Vagina (tissue), 2 donors: Measurements from ENCODE around the gene FUT6. TPM values are rescaled to one million over a fixed set of nuclear protein-coding genes. Genes with fewer than 3 reads are reported as not detected.
A peak's percentile ranks its signal among the peaks of the same experiment; 100 is the strongest.

Experiments
- DNase-seq, 2 donors: peaks; one replicate each; pipeline ENCODE4 v3.0.0-alpha.2; 2017; ENCODE audit errors: extremely low spot score in 2 of 2
- H3K27ac ChIP-seq: fragments of 200-600 bp; sonication (generic); one replicate; pipeline ENCODE4 v1.5.1; 2019
- H3K27me3 ChIP-seq: fragments of 200-600 bp; sonication (generic); one replicate; pipeline ENCODE4 v1.5.1; 2019
- H3K36me3 ChIP-seq, 2 donors: fragments of 200-600 bp; sonication (generic); one replicate each; pipeline ENCODE4 v1.5.1; 2017 to 2019
- H3K4me1 ChIP-seq: fragments of 200-600 bp; sonication (generic); one replicate; pipeline ENCODE4 v1.5.1; 2019
- H3K4me3 ChIP-seq, 2 donors: fragments of 200-600 bp; sonication (generic); 1 replicate in 1 of 2; 2 replicates in 1 of 2; pipeline ENCODE4 v1.5.1; 2016 to 2019
- H3K9me3 ChIP-seq: fragments of 200-600 bp; sonication (generic); one replicate; pipeline ENCODE4 v1.5.1; 2019
- POLR2A ChIP-seq, 2 donors: fragments of 450-650 bp; IDR thresholded peaks; one replicate each; pipeline ENCODE4 v1.6.1; 2017; ENCODE audit warnings: antibody characterized with exemption in 2 of 2, mild to moderate bottlenecking in 2 of 2, moderate library complexity in 2 of 2
- POLR2AphosphoS5 ChIP-seq, 2 donors: sonication (generic); formaldehyde crosslinking; IDR thresholded peaks; one replicate each; pipeline ENCODE4 v1.9.0; 2017; ENCODE audit warnings: antibody characterized with exemption in 2 of 2, mild to moderate bottlenecking in 2 of 2, low read depth in 1 of 2; ENCODE audit not compliant: insufficient read depth in 1 of 2
- intact Hi-C: fragments of 100-400 bp; cut with DNase I; formaldehyde crosslinking; loops from one replicate; pipeline ENCODE4 v1.15.1; 2023
- total RNA-seq: library from RNA; depleted of rRNA; stranded (reverse); fragments of >200 nt; gene quantifications from one replicate; pipeline ENCODE4 v1.2.3, GENCODE V29; 2016
- TF ChIP-seq, protein P1 (sequence below), 3 experiments: fragments of 450-650 bp in 2 of 3; fragments of 200-600 bp in 1 of 3; sonication (generic) in 1 of 3; IDR thresholded peaks; one replicate each; pipeline ENCODE4 v1.5.1; 2017 to 2019; ENCODE audit warnings: antibody characterized with exemption in 3 of 3, mild to moderate bottlenecking in 2 of 3, moderate library complexity in 2 of 3

Gene FUT6
- total RNA-seq, 1 donor from 2014 or later: 36.8 TPM

DNA sequence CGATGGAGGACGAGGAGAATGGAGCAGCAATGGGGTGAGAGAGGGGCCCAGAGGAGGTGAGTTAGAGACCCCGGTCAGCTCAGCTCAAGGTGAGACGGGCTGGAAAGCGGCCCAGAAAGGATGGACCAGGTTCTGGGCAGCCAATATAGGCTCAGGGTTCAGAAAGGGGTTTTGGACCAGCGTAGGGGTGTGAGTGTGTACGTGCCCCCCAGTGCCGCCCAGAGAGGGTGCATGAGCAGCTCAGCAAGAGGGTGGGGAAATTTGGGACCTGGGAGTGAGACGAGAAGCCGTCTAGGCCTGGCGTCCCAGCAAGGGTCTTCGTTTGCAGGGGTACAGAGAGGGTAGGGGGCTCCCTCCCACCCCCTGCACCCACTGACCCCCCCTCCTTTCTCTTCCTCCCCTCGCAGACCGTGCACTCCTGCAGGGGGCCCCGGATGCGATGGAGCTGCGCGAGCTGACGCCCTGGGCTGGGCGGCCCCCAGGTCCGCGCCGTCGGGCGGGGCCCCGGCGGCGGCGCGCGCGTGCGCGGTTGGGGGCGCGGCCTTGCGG, 12.1 kb downstream of the FUT6 start:
- Histone ChIP-seq H3K27ac (no peak overlapping the region), H3K36me3 (no peaks in the 10 kb centered on the region), H3K9me3 (no peaks in the 10 kb centered on the region)

DNA sequence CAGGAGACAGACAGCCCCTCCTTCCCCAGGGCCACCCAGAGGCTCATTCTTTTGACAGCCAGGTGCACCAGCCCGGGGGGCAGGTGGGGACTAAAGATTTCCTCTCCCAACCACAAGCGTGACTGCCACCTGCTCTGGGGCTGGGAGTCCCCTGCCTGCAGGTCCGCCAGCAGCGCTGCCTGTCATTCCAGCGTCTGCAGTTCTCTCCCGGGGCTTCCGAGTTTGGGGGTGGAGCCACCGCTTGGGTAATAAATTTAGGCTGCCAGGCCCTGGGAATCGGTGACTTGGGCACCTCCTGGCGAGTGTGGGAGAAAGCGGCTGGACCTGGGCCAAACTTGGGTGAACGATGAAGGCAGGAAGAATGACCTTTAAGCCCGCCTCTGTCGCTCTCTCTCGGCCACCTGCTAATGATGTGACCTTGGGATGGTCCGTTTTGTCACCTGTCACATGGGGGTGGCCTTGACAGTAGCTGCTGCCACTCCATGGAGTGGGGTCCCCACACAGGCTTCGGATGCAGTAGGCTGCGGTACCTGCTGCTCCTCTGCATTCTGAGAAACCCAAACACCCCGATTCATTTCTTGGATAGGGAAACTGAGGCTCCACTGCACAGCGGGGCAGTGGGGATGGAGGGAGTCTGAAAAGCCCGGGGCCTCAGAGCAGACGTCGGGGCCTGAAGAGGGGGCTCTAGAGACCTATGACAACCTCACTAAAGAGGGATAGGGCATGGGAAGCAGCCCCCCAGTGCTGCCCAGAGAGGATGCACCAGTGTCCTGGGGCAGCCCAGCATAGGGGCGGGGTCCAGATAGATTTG, 12.8 kb downstream of the FUT6 start:
- Histone ChIP-seq H3K4me3 (no peak overlapping the region), H3K36me3 (no peaks in the 10 kb centered on the region), H3K4me1 (peaks cover 16% of the 10 kb centered on the region), H3K27ac (no peak overlapping the region), H3K27me3 (no peaks in the 10 kb centered on the region), H3K9me3 (no peaks in the 10 kb centered on the region)
- intact Hi-C loops: no loop called here
- TF ChIP-seq POLR2AphosphoS5 (IDR thresholded peaks at IDR 0.05; ENCODE audit: insufficient read depth in 1 of 2, low read depth in 1 of 2) (no peak), POLR2A (IDR thresholded peaks at IDR 0.05) (no peak)
- TF ChIP-seq, protein P1, sequence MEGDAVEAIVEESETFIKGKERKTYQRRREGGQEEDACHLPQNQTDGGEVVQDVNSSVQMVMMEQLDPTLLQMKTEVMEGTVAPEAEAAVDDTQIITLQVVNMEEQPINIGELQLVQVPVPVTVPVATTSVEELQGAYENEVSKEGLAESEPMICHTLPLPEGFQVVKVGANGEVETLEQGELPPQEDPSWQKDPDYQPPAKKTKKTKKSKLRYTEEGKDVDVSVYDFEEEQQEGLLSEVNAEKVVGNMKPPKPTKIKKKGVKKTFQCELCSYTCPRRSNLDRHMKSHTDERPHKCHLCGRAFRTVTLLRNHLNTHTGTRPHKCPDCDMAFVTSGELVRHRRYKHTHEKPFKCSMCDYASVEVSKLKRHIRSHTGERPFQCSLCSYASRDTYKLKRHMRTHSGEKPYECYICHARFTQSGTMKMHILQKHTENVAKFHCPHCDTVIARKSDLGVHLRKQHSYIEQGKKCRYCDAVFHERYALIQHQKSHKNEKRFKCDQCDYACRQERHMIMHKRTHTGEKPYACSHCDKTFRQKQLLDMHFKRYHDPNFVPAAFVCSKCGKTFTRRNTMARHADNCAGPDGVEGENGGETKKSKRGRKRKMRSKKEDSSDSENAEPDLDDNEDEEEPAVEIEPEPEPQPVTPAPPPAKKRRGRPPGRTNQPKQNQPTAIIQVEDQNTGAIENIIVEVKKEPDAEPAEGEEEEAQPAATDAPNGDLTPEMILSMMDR (IDR thresholded peaks at IDR 0.05): no peak
- no peak for DNase-seq

More for the DNA sequence above, 12.1 kb downstream of the FUT6 start:
- TF ChIP-seq POLR2AphosphoS5 (IDR thresholded peaks at IDR 0.05; ENCODE audit: insufficient read depth in 1 of 2, low read depth in 1 of 2): no peak
- no peak for TF ChIP-seq POLR2A (IDR thresholded peaks at IDR 0.05)
- TF ChIP-seq, protein P1 (IDR thresholded peaks at IDR 0.05): no peak
- H3K4me1 ChIP-seq: peaks cover 16% of the 10 kb centered on the region
- intact Hi-C loops: no loop called here
- no peak for DNase-seq
- H3K27me3 ChIP-seq: no peaks in the 10 kb centered on the region
- peak overlapping the region; percentile 45 to 51 for H3K4me3 ChIP-seq

DNA sequence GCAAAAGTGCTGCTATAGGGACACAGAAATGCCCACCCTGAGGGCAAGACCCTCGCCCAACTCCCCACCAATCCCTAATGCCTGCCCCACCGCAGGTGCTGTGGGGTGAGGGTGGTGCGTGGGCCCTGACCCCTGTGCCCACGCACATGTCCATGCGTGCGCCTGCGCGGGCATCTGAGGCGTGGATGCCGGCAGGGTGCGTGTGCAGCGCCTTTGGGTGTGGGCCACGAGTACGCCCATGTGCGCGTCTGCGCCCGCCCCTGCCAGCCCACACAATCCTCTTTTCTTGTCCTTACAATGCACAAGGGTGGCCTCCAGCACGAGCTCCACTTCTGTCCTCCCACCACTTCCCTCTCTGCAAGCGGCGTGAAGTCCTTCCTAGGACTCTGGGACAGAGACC, 14.3 kb downstream of the FUT6 start:
- Histone ChIP-seq H3K27me3 (no peaks in the 10 kb centered on the region), H3K4me3 (no peak overlapping the region), H3K36me3 (no peaks in the 10 kb centered on the region), H3K27ac (no peak overlapping the region), H3K9me3 (no peaks in the 10 kb centered on the region), H3K4me1 (peaks cover 16% of the 10 kb centered on the region)
- TF ChIP-seq POLR2A (IDR thresholded peaks at IDR 0.05) (no peak), POLR2AphosphoS5 (IDR thresholded peaks at IDR 0.05; ENCODE audit: insufficient read depth in 1 of 2, low read depth in 1 of 2) (no peak)
- TF ChIP-seq, protein P1 (IDR thresholded peaks at IDR 0.05): no peak
- intact Hi-C loops: no loop called here
- DNase-seq: no peak

DNA sequence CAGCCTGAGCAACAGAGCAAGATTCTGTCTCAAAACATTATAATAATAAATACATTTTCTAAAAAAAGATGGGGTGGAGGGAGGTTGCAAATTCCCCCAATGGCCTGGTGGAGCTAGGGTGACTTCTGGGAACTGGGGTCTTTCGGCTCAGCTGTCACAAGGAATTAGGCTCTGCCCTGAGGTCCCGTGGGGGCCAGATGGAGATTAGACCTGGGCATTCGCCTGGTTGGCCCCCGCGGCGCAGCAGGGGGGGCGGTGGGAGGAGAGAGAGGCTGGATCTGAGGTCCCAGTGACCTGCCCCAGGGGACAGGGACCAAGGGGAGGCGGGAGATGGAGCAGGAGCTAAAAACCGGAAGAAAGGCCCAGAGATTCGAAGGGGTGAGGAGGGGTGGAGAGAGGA, 14.8 kb downstream of the FUT6 start:
- Histone ChIP-seq H3K4me1 (peaks cover 16% of the 10 kb centered on the region), H3K36me3 (no peaks in the 10 kb centered on the region), H3K27ac (no peak overlapping the region), H3K27me3 (no peaks in the 10 kb centered on the region), H3K4me3 (no peak overlapping the region), H3K9me3 (no peaks in the 10 kb centered on the region)
- intact Hi-C loops: no loop called here
- TF ChIP-seq POLR2AphosphoS5 (IDR thresholded peaks at IDR 0.05; ENCODE audit: insufficient read depth in 1 of 2, low read depth in 1 of 2) (no peak), POLR2A (IDR thresholded peaks at IDR 0.05) (no peak)
- TF ChIP-seq, protein P1 (IDR thresholded peaks at IDR 0.05): no peak
- DNase-seq: no peak
